ENCODE data around the gene HEXD. TPM values are rescaled to one million over a fixed set of nuclear protein-coding genes. Genes with fewer than 3 reads are reported as not detected.

HEXD gene
- total and polyA plus RNA-seq, 10 of the 15 experiments (the other 5 are each of a cell fraction or from before 2014, with no cell fraction given): 1.6 to 24.2 (median 7.0) TPM

DNA sequence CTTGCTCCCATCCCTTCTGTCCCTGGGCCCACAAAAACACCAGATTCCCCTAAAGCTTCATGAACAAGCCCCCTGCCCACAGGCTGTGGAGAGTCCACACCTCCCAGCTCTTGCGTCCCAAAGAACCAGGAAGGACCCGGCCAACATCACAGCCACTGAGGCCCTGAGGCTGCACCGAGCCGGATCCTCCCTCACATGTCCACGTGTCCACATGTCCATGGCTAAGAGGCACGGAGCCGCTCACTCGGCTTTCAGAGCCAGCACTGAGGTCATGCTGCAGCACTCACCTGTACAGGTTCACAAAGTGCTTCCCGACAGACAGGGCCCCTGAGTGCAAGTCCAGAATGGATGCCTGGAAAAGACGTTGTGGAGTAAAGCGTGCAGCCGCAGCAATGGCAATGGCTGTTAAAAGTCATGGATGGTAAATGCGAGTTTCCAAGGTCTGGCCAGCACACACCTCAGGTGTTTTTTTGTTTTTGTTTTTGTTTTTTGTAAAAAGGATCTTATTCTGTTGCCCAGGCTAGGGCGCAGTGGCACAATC is 11.9 kb upstream of the HEXD start:
- FAIRE-seq: no peak
- 98% methylated on average over 14 of the region's 14 CpGs for WGBS (ENCODE audit: insufficient coverage, insufficient replicate concordance, low lambda C conversion rate, missing lambda C conversion rate)
- H3K9ac ChIP-seq (ENCODE audit: control insufficient read depth, insufficient read depth, low read length): no peak overlapping the region
- RAD21 ChIA-PET (ENCODE audit: unreplicated experiment): interaction anchor here (1.1 kb wide), 1 partner anchor 36 kb away, joined by 3 read pairs; no protein-coding TSS in a partner anchor
- no peak for ATAC-seq
- no peak overlapping the region for H3K4me2 ChIP-seq (ENCODE audit: control insufficient read depth, insufficient read depth)
- no peak for DNase-seq (ENCODE audit: low read depth, low spot score)
- H3K4me1 ChIP-seq (ENCODE audit: control insufficient read depth, insufficient read depth, low read length): peaks cover 3% of the 10 kb centered on the region; the same call in 1 of the 2 replicates
- H2AFZ ChIP-seq (ENCODE audit: control insufficient read depth, low read depth, low read length): no peak overlapping the region
- SMC1A ChIA-PET (ENCODE audit: uncharacterized antibody, unreplicated experiment): no interaction called here
- no peaks in the 10 kb centered on the region for H3K27me3 ChIP-seq (replicated peaks in 1 of 2; ENCODE audit: control insufficient read depth in 2 of 2, insufficient read depth in 2 of 2, low read length in 1 of 2)
- no TSS peak for BruUV-seq (replicated peaks)
- intact Hi-C loops (cut with micrococcal nuclease; ENCODE audit: unreplicated experiment): no loop called here
- H3K79me2 ChIP-seq (ENCODE audit: control insufficient read depth, insufficient read depth, low read length): no peaks in the 10 kb centered on the region
- POLR2A ChIA-PET: interaction anchor here (0.7 kb wide), 2 partner anchors 22 to 230 kb away, joined by 3 to 4 read pairs; no protein-coding TSS in a partner anchor
- no peaks in the 10 kb centered on the region for H4K20me1 ChIP-seq (ENCODE audit: control insufficient read depth, insufficient read depth)
- H3K9me3 ChIP-seq (replicated peaks; ENCODE audit: control insufficient read depth, insufficient read depth, low read length): no peaks in the 10 kb centered on the region
- H3K4me3 ChIP-seq: no peak overlapping the region
- H3K27ac ChIP-seq (ENCODE audit: control insufficient read depth, insufficient read depth): no peak overlapping the region
- CTCF ChIA-PET: no interaction called here
- in situ Hi-C loops (cut with MboI): loop anchor here (5.0 kb wide), 1 partner anchor 54 kb away; no protein-coding TSS in a partner anchor
- peaks cover 2 to 12% of the 10 kb centered on the region in 2 experiments; a peak in 3 of 4 replicates for H3K36me3 ChIP-seq (ENCODE audit: control insufficient read depth in 2 of 2, insufficient read depth in 2 of 2, low read length in 1 of 2)
- TF ChIP-seq, protein P1, sequence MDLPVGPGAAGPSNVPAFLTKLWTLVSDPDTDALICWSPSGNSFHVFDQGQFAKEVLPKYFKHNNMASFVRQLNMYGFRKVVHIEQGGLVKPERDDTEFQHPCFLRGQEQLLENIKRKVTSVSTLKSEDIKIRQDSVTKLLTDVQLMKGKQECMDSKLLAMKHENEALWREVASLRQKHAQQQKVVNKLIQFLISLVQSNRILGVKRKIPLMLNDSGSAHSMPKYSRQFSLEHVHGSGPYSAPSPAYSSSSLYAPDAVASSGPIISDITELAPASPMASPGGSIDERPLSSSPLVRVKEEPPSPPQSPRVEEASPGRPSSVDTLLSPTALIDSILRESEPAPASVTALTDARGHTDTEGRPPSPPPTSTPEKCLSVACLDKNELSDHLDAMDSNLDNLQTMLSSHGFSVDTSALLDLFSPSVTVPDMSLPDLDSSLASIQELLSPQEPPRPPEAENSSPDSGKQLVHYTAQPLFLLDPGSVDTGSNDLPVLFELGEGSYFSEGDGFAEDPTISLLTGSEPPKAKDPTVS (IDR thresholded peaks at IDR 0.05; ENCODE audit: low read depth, low read length): no peak
- TF ChIP-seq SRF (IDR thresholded peaks at IDR 0.05; ENCODE audit: low read depth in 2 of 2, low read length in 2 of 2): no peak
- TF ChIP-seq SMAD1 (IDR thresholded peaks at IDR 0.05; ENCODE audit: low read depth, partially characterized antibody): no peak
- no peak for TF ChIP-seq MEF2A (IDR thresholded peaks at IDR 0.05; ENCODE audit: insufficient read depth, low read depth, low read length)
- TF ChIP-seq RBBP5 (conservative IDR thresholded peaks at IDR 0.05): no peak
- TF ChIP-seq RAD21 (IDR thresholded peaks at IDR 0.05; ENCODE audit: insufficient read depth, low read depth, low read length): no peak
- TF ChIP-seq, protein P2, sequence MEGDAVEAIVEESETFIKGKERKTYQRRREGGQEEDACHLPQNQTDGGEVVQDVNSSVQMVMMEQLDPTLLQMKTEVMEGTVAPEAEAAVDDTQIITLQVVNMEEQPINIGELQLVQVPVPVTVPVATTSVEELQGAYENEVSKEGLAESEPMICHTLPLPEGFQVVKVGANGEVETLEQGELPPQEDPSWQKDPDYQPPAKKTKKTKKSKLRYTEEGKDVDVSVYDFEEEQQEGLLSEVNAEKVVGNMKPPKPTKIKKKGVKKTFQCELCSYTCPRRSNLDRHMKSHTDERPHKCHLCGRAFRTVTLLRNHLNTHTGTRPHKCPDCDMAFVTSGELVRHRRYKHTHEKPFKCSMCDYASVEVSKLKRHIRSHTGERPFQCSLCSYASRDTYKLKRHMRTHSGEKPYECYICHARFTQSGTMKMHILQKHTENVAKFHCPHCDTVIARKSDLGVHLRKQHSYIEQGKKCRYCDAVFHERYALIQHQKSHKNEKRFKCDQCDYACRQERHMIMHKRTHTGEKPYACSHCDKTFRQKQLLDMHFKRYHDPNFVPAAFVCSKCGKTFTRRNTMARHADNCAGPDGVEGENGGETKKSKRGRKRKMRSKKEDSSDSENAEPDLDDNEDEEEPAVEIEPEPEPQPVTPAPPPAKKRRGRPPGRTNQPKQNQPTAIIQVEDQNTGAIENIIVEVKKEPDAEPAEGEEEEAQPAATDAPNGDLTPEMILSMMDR (IDR thresholded peaks at IDR 0.05 in 2 of 3, conservative IDR thresholded peaks at IDR 0.05 in 1 of 3; ENCODE audit: control insufficient read depth in 2 of 3, extremely low read depth in 1 of 3, insufficient read depth in 1 of 3, low read depth in 3 of 3, low read length in 3 of 3): no peak
- no peak for TF ChIP-seq ZNF622 (IDR thresholded peaks at IDR 0.05)

Measured in GM12878 (cell line).